GM19468 (cell line): ENCODE data around the gene ST7.
"Not testable (repeated sequence)": the region's sequence is repeated elsewhere in the genome, so short reads cannot be mapped to it uniquely, and the experiment has no call there.

Source experiments
- ATAC-seq: cut with Tn5 transposase; IDR thresholded peaks from one replicate; pipeline ENCODE4 v1.9.1; 2021; ENCODE audit warnings: mild to moderate bottlenecking, moderate library complexity, moderate number of reproducible peaks; ENCODE audit not compliant: unreplicated experiment; ENCODE audit errors: extremely low read depth

The ST7 gene

DNA sequence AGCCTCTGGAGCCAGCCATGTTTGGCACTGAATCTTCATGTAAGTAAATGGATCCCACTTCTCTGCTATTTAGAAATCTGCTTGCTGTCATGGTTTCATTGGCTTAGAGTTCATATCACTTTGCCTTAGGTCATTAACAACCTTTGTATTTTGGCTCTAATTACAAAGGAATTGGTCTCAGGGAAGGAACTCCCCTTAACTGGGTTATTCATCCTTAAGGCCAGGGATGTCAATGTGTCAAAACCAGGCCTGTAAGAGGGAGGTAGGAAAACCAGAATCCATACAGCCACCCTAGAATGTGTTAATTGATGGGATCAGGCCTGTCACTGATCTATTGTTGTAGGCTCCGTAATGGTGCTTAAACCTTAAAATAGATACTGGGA lies 67.3 kb downstream of the ST7 start:
- ATAC-seq: no peak

DNA sequence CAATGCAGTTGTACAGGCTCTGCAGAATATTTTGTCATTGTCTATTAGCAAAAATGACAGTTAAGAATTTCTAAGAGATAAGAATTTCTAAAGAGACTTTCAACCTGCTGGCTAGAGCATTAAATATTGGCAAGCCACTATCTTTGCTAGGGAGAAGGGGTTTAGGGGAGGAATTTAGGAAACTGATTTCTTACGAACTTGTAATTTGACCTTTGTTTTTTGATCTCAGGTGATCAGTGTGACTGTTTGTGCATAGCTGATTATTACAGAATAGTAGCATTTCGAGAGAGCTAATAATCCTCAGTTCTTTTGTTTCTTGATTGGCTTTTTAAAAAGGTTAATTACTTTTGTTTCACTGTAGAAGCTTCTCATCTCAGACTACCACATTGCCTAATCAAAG lies 68.1 kb downstream of the ST7 start:
- ATAC-seq: no peak

DNA sequence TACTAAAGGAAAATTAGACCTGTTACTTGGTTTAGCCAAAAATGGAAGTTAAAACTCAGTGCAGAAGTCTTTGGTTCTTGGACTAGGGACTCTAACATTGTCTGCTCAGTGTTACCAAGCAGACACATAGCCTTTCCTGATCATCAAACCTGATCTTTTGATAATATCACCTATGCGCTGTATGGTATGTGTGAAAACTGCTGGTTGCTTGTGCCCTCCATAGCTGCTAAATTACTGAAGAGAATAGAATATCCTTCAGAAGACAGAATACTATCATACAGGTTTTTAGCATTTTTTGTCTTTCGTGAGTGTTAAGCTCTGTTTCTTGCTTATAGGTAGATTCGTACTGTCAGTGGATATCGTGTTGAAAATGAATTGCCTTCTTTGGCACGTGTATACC lies 68.7 kb downstream of the ST7 start:
- ATAC-seq: no peak

DNA sequence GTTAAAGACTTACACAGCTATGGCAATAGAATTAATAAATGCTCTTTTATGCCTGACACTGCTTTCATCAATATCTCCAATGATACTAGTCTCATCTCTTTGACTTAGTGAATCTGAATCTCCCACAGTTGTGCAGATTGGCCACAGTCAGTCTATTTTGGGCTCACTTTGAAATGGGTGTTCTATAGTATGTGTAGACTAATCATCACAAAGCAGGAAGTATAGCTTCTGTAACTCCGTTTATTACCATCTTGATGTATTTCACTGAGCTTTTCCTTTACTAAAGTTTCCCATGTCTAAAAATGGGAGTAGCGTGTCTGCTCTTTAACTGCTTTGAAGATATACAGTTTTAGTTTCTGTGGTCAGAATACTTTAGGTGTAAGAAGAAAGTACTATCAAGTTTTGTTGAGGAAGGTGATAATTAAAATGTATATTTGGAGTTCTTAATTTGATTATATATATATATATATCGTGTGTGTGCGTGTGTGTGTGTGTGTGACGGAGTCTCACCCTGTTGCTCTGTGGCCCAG lies 70.1 kb downstream of the ST7 start:
- no peak for ATAC-seq

DNA sequence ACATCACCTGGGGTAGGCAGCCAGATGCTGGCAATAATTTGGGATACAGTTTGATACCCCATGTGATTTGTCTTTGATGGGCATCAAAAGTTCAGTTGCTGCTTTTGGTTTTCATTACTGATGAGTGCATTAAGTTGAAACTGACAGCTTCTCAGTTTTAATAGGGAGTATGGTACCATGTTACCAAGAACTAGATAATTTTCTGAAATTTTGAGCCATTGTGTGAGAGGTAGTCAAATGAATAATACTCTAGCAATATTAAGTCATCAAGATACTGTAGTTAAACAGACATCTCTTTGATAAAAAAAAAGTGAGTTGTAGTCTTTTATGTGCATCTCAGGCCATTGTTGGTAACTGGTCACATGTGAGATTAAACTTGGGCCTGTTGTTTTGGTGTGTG lies 71.5 kb downstream of the ST7 start:
- ATAC-seq: no peak

DNA sequence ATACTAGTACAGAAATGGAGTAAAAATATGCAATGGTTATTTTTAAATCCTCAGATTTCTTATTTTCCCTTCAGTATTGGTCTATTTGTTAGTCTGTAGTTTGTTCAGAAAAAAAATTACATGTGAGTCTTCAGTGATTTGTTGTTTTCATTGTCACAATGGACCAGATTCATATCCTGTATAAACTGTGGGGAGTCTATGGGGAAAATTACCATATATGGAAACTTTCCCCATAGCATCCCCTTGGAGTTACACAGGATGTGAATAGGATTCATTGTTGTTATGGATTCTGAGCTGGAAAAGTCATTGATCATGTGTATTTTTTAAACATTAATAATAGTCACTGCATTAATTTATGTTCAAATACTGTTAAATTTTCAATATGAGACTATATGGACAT lies 72.6 kb downstream of the ST7 start:
- no peak for ATAC-seq

DNA sequence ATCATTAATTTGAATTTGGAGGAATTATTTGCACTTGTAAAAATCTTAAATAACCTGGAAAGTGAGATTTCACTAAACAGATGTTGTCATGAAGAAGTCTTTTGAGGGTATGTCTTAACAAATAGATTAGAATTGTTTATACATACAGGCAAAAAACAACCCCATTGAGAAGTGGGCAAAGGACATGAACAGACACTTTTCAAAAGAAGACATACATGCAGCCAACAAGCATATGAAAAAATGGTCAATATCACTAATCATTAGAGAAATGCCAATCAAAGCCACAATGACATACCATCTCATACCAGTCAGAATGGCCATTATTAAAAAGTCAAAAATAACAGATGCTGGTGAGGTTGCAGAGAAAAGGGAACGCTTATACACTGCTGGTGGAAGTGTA lies 77.0 kb downstream of the ST7 start:
- not testable (repeated sequence) for ATAC-seq

DNA sequence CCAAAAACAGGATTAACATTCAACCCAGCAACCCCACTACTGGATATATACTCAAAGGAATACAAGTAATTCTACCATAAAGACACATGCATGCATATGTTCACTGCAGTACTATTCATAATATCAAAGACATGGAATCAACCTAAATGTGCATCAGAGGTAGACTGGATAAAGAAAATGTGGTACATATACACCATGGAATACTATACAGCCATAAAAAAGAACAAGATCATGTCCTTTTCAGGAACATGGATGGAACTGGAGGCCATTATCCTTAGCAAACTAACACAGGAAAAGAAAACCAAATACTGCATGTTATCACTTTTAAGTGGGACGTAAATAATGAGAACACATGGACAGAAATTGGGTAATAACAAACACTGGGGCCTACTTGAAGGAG lies 77.5 kb downstream of the ST7 start:
- ATAC-seq: not testable (repeated sequence)

DNA sequence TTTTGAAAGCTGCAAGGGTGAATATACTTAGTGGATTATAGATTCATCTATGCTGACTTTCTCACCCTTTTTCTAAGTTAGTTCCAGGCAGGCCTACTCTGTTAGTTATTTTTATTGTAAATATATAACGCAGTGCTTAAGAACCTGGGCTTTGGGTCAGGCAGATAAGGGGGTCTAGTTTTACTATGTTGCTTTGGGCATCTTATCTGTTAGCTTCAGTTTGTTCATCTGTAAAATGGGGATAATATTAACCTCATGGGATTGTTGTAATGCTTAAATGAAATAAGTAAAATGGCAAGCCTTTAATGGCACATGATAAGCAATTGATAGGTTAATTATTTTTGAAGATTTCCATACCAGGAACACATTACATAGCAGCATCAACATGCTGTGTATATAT lies 79.5 kb downstream of the ST7 start:
- no peak for ATAC-seq

DNA sequence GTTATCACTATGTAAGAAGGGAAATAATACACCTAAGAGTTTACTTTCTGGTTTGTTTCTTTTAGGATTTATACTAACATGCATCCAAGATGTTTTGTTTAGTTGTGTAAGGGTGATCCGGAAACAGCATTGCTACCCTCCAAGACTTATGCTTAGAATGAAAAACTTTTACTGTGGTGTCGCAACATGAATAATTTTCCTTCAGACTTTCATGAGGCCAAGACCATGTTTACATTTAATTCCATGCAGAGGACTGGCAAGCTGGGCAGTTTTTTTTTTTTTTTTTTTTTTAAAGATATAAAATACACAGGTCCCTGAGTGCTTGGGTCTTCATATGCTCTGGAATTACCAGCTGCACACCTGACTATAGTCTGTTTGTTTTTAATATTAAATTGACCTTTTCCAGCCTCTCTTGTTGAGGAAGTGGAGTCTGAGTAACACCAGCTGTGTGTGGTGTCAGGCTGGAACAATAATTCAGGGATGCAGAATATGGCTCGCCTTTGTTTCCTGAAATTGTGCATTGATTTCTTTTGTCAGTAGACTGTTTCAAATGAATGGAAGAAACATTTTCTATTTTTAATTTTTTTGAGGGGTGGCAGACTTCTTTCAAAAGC lies 81.7 kb downstream of the ST7 start:
- ATAC-seq: no peak

DNA sequence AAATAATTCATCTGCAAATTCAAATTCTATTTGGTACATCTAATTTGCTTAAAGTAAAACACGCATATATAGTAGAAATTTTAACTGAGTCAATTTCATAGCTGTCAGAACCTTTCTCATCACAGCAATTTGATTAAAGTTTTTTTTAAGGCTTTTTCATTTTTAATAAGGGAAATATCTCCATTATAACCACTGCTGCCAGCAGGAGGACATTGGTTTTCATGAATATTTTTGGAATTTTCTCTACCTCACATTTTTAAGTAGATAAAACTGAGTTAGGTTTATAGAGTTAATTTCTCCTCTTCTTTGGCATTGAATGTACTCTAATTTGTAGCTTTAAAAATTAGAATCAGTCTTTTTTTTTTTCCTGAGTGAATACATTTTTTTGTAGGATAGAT lies 82.2 kb downstream of the ST7 start:
- ATAC-seq: no peak

DNA sequence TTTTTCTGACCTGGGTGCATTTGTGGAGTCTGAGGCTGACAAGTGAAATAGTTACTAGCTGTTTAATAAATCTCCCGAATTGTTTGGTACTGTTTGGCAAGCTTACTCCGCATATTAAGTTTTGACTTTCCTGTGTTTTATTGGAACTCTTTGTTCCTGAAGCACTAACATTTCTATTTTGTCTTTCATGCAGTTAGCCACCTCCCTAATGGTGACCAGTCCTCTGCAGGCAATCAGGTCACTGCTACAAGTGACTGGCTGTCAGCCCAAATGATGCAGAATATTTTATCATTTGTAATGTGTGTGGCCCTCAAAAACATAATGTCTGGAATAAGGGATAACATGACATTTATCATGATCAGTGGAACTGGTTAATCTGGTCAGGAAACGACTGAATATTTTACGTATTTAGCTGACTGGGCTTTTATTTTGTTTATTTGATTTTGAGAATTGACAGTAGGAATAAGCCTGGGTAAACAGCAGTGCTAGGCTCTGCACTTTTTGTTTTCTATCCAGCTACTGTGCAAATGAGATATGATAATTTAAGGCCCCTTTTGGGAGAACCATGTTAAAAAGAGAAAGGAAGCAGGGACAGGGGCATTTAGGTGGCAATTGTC lies 82.9 kb downstream of the ST7 start:
- no peak for ATAC-seq

DNA sequence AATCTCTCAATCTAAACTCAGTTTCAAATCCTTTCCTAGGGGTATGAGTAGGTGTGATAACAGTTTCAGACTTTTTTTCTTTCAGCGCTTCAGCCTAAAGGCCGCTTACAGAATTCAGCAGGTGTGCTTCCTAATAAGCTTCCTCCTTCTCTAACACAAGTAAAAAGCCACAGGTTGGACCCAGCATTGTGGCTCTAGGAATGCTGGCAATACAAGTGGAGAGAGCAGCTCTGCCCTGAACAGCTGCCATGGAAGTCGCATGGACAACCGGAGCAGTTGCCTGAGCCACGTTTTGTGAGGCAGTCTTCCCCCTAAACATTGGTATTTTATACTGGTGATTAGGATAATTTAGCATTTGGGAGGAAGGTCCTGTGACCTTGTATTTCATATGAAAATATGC lies 83.5 kb downstream of the ST7 start:
- no peak for ATAC-seq

DNA sequence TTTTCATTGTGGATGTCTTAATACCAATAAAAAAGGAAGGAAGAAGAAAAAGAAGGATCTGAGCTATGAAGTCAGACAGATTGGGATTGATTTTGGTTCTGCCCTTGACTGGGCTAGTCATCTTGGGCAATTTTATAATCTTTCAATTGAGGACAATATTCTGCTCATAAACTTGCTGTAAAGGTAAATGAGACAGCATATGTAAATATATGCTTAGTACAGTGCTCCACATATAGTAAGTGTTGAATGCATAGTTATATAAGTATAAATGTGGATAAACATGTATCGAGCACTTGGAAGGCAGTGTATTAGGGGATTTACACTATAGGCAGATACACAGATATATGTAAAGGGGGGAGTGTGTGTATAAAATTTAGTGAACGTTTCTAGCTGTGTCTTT lies 85.1 kb downstream of the ST7 start:
- no peak for ATAC-seq

DNA sequence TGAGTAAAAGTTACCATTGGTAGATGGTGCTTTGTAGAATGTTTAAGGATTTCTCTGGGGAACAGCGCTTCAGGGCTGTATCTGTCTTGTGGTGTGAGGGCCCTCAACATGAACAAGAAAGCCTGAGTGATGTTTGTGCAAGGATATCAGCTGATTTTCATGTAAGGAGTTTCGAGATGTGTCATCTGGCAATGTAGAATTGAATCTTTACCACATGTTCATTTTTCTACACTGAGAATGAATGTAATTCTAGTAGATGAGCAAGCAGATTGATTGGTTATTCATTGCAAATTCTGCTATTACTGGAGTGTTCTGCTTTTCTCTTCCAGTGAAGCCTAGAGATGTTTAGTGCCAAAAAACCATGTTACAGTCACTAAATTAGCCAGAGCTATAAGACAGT lies 87.7 kb downstream of the ST7 start:
- ATAC-seq: peak; percentile 64

DNA sequence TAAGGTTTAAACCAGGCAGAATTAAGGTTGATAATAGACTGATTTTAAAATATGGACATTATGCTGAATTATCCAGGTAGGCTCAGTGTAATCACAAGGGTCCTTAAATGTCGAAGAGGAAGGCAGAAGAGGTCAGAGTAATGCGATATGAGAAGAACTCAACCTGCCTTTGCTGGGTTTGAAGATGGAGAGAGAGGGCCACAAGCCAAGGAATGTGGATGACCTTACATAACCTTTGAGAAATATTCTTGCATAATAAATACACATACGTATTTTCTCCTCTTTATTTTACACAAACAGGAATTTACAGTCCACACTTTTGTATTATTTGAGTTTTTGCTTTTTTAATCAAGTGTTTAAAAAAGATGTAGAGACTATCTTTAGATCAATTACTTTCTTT lies 88.5 kb downstream of the ST7 start:
- ATAC-seq: no peak

DNA sequence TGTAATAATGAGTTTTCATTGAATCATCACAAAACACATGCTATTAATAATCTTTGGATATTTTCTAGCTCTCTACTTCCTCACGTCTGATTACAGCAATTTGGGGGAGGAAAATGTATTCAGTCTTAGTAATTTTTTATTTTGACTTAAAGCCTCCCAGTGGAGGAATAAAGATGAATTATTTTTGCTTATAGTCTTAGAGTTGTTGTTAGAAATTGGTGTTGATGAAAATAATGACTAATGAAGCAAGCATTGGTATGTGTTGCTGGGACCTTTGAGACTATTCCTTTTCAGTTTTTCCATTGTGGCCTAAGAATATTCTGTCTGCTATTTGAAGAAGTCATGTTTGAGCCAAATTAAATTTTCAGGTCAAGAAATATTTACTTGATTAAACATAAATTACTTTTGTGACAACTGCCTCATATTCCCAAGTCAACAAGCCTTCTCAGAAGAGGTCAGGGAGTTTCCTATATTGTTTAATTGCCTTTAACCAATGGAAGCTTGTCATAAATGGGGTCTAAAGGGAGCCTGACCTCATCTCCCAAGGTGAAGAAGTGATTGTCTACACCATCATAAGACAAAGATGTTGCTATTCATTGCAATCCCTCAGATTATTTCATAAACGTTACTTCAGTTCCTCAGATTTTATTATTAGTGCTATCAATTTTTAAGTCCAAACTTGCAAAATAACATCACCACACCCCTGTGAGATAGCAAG lies 90.0 kb downstream of the ST7 start:
- no peak for ATAC-seq

DNA sequence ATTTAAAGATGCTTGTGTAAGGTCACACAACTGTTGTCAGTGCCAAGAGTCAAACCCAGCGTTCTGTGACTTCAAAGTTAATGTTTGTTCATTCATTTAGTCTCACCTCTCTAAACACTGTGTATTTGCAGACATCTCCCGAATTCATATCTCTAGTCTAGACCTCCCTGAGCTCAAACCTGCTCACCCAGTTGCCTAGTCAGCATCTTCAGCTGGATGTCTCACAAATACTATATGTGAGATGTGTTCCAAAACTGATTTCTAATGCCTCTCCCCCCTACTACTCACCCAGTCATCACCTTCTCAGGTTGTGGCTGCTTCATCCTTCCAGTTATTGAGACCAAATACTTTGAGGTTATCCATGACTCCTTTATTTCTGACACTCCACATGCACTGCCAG lies 91.4 kb downstream of the ST7 start:
- ATAC-seq: no peak

DNA sequence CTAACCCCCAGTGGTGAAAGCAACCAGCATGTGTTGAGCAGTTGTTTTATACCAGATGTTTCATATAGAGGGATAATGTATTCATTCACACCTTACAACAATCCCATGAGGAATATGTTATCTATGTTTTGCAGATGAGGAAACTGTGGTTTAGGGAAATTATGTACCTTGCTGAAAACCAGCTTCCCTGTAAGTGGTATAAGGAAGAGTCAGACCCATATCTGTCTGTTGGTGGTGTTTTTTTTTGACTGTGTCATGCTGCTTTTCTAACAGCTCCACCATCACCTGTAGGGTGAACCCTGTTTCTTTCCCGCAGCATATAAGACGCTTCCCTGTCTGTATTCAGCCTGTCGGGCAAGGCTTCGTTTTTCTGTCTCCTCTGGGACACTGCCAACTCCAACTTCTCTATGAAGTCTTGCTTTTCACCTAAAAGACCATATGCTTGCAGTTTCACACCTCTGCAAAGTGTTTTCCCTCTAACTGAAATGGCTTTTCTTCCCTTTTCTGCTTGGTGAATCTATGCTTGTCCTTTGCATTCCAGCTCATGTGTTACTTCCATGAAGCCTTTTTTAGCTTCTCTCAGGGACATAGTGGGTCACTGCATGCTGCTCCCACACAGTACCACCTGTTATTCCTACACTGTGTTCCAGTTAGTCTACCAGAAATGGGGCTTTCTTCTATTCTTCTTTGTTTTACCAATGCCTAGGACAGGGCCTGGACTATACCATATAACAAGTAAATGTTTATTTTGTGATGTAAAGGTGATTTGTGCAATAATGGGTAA lies 92.8 kb downstream of the ST7 start:
- no peak for ATAC-seq

DNA sequence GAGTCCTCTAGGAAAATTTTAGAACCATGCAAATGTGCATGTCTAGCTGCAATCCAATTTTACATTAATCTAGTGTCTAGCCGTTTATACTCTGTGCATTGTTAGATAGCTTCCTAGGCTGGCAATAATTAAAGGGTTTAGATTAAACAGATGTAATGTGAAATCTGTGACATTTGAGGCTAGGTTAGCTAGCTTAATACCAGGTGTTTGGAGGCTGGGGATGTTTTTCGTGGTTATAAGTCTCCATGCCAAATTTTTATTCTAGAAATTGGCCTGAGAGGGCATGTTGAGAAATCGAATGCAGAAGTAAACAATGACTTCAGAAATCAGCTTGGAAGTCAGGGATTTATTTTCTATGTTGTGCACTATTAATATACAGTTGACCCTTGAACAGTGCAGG lies 94.2 kb downstream of the ST7 start:
- ATAC-seq: no peak
